Left lung (tissue), 10 donors: ENCODE results near the gene CDC37. TPM values are rescaled to one million over a fixed set of nuclear protein-coding genes. Genes with fewer than 3 reads are reported as not detected.

Source experiments
- ATAC-seq: fragments of 200-7000 bp; cut with Tn5 transposase; one replicate; pipeline ENCODE4 v1.9.1; 2020; ENCODE audit warnings: moderate library complexity
- DNase-seq, 4 donors: peaks; one replicate each; pipeline ENCODE4 v3.0.0-alpha.2; 2013 to 2020
- H3K27ac ChIP-seq, 2 donors: fragments of 200-600 bp; sonication (generic) in 1 of 2; one replicate each; pipeline versions ENCODE4 v1.5.0 to v1.8.0; 2020 to 2021
- H3K27me3 ChIP-seq, 2 donors: fragments of 200-600 bp; sonication (generic) in 1 of 2; one replicate each; pipeline versions ENCODE4 v1.5.0 to v1.8.0; 2020 to 2021
- H3K36me3 ChIP-seq, 2 donors: fragments of 200-600 bp; sonication (generic) in 1 of 2; one replicate each; pipeline versions ENCODE4 v1.5.0 to v1.8.0; 2020 to 2021
- H3K4me1 ChIP-seq, 2 donors: fragments of 200-600 bp; one replicate each; pipeline ENCODE4 v1.8.0; 2021
- H3K4me3 ChIP-seq, 2 donors: fragments of 200-600 bp; sonication (generic) in 1 of 2; one replicate each; pipeline versions ENCODE4 v1.5.0 to v1.8.0; 2020 to 2021; ENCODE audit warnings: mild to moderate bottlenecking in 1 of 2
- H3K9me3 ChIP-seq, 2 donors: fragments of 200-600 bp; sonication (generic) in 1 of 2; one replicate each; pipeline versions ENCODE4 v1.5.0 to v1.8.0; 2020 to 2021
- intact Hi-C, 2 donors: fragments of 100-400 bp; cut with DNase I; formaldehyde crosslinking; loops; one replicate each; pipeline versions ENCODE4 v1.11.2 to v1.14.2; 2022
- polyA plus RNA-seq, 6 donors: library from polyadenylated mRNA; unstranded; fragments of 120-200 nt; gene quantifications; one replicate each; pipeline ENCODE4 v1.2.1, GENCODE V29; 2013; ENCODE audit not compliant: insufficient read length in 6 of 6
- total RNA-seq, 2 donors: library from RNA; stranded (reverse); fragmentation: NEBNext Ultra II Directional; extraction: Animal tissue kit (Norgen Biotek cat#: 25700); gene quantifications; one replicate each; pipeline ENCODE4 v1.2.1, GENCODE V29; 2021
- TF ChIP-seq, protein P1 (sequence below), 2 donors: fragments of 200-600 bp; sonication (generic) in 1 of 2; IDR thresholded peaks; one replicate each; pipeline versions ENCODE4 v1.5.0 to v1.8.0; 2021; ENCODE audit warnings: antibody characterized with exemption in 2 of 2
- donor health status: DM: no; HTN: yes; CAD: no.
- donor health status: DM: no; HTN: no; CAD: no.

CDC37 gene
- total and polyA plus RNA-seq, 8 donors = 120 to 198 (median 169) TPM

DNA sequence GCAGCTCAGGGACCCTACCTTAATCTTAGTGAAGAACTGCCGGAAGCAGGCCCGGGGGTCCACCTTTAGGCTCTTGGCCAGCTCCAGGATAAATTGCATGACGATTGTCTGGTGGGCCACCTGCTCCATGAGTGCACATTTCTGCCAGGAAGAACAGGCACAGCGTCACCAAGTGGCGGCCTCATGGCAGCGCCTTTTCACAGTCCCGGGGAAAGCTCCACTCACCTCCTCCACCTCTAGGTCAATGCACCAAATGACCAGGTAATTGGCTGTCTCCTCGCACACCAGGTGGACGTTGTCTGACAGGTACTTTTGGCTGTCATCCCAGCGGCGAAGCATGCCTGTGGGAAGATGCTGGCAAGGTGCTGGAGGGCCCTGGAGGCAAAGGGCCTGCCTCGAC, 8.3 kb downstream of the CDC37 start:
- TF ChIP-seq, protein P1, sequence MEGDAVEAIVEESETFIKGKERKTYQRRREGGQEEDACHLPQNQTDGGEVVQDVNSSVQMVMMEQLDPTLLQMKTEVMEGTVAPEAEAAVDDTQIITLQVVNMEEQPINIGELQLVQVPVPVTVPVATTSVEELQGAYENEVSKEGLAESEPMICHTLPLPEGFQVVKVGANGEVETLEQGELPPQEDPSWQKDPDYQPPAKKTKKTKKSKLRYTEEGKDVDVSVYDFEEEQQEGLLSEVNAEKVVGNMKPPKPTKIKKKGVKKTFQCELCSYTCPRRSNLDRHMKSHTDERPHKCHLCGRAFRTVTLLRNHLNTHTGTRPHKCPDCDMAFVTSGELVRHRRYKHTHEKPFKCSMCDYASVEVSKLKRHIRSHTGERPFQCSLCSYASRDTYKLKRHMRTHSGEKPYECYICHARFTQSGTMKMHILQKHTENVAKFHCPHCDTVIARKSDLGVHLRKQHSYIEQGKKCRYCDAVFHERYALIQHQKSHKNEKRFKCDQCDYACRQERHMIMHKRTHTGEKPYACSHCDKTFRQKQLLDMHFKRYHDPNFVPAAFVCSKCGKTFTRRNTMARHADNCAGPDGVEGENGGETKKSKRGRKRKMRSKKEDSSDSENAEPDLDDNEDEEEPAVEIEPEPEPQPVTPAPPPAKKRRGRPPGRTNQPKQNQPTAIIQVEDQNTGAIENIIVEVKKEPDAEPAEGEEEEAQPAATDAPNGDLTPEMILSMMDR (IDR thresholded peaks at IDR 0.05) = no peak
- DNase-seq = no peak
- intact Hi-C loops = no loop called here
- Histone ChIP-seq H3K36me3 (peaks cover 0 to 87% of the 10 kb centered on the region in 2 donors), H3K27me3 (no peaks in the 10 kb centered on the region), H3K27ac (no peak overlapping the region), H3K4me3 (no peak overlapping the region), H3K9me3 (no peaks in the 10 kb centered on the region), H3K4me1 (peaks cover 0 to 28% of the 10 kb centered on the region in 2 donors)
- ATAC-seq = no peak

DNA sequence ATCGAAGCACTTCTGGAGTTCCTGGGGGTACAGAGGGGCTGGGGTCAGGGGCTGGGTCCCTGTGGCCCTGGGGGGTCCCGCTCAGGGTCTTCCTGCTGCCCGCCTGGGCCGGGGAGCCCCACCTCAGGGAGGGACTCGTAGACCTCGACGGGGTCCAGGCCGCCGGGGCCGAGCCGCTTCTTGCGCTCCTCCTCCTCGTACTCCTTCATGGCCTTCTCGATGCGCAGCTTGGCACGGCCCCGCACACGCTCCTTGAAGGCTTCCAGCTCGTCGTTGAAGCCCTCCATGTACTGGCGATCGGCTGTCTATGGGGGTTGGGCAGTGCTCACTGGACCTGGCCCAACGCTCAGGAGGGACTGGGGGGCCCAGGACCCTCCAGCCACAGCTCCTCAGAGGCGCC, 10.2 kb downstream of the CDC37 start:
- Histone ChIP-seq H3K27ac (no peak overlapping the region), H3K4me1 (peaks cover 5 to 26% of the 10 kb centered on the region in 2 donors), H3K9me3 (no peaks in the 10 kb centered on the region), H3K4me3 (no peak overlapping the region), H3K27me3 (no peaks in the 10 kb centered on the region), H3K36me3 (peaks cover 0 to 74% of the 10 kb centered on the region in 2 donors)
- DNase-seq (no peak), ATAC-seq (no peak)
- TF ChIP-seq, protein P1 (IDR thresholded peaks at IDR 0.05) = no peak
- intact Hi-C loops = loop anchor here in 1 of 2 donors (5.0 kb wide), 2 partner anchors 121 to 136 kb away; partner anchors contain the start of gene ICAM1

DNA sequence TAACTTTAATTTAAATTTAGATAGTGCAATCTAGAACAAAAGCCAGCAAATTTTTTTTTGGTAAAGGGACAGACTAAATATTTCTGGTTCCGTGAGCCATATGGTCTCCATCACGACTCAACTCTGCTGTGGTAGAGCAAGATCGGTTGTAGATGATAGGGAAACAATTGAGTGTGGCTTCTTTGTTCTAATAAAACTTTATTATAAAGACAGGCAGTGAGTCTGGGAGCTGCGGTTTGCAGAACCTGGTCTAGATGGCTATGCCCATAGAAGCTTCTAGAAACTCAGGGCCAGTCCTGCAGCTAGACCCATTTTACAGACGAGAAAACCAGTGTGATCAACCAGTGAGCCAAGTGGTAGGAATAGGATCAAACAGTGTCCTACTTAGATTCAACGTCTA, 11.2 kb downstream of the CDC37 start:
- no peaks in the 10 kb centered on the region for H3K27me3 ChIP-seq
- TF ChIP-seq, protein P1 (IDR thresholded peaks at IDR 0.05) = no peak
- intact Hi-C loops = loop anchor here in 1 of 2 donors (5.0 kb wide), 2 partner anchors 120 to 135 kb away; partner anchors contain the start of gene ICAM1
- no peak overlapping the region for H3K27ac ChIP-seq
- H3K4me3 ChIP-seq = no peak overlapping the region
- DNase-seq (no peak), ATAC-seq (no peak)
- H3K9me3 ChIP-seq = no peaks in the 10 kb centered on the region
- H3K4me1 ChIP-seq = peaks cover 5 to 21% of the 10 kb centered on the region in 2 donors
- peaks cover 0 to 68% of the 10 kb centered on the region in 2 donors for H3K36me3 ChIP-seq

DNA sequence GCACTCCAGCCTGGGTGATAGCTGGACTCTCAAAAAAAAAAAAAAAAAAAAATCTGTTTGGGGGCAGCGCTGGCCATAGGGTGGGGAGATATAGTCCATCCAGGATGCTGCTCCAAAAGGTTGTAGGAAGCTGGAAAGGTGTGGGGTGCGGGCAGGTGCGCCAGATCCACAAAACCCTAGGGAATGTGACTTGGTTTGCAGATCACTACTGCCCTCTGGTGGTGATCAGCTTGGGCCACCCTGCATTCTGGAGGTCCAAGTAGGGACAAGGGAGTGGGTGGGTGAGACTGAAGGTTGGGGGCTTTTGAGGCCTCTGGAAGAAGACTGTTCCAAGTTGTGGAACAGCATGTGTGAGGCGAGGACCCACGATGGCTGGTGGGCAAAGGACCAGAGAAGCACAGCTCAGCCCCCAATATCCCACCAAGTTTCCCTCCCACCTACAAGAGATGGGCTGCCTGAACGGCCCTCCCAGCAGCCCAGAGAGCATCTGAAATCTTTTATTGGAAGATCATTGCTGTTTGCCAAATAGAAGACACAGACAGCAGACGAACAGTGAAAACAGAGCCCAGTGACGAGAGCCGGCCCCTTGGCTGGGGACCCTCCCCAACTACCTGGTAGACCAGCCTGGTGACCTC, 12.6 kb downstream of the CDC37 start:
- peaks cover 5 to 21% of the 10 kb centered on the region in 2 donors for H3K4me1 ChIP-seq
- peak in 3 of 4 donors; percentile 65 to 82 (median 76) for DNase-seq
- no peaks in the 10 kb centered on the region for H3K27me3 ChIP-seq
- ATAC-seq = peak; percentile 86
- intact Hi-C loops = loop anchor here in 1 of 2 donors (5.0 kb wide), 2 partner anchors 118 to 133 kb away; partner anchors contain the start of gene ICAM1
- peaks cover 0 to 56% of the 10 kb centered on the region in 2 donors for H3K36me3 ChIP-seq
- TF ChIP-seq, protein P1 (IDR thresholded peaks at IDR 0.05) = peak; percentile 84 to 89
- no peak overlapping the region for H3K27ac ChIP-seq
- no peak overlapping the region for H3K4me3 ChIP-seq
- H3K9me3 ChIP-seq = no peaks in the 10 kb centered on the region

DNA sequence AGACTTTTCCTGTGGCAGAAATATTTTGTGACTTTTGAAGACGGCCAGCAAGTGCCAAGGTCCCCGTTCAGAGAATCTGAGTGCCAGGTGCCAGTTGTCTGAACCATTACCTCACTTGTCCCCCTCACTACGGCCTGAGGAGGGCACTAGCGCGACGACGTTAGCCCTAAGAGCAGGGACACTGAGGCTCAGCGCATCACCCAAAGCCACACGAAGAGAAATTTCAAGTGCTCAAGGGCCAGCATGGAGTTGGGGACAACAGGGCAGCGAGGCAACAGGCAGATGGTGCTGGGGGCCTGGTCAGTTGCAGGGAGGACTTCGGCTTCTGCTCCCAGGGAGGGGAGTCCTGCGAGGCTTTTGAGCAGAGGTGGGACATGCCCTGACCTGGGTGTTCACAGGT, 13.5 kb downstream of the CDC37 start:
- H3K4me1 ChIP-seq = peaks cover 5 to 21% of the 10 kb centered on the region in 2 donors
- intact Hi-C loops = loop anchor here in 1 of 2 donors (5.0 kb wide), 2 partner anchors 118 to 133 kb away; partner anchors contain the start of gene ICAM1
- peak; percentile 17 for ATAC-seq
- H3K36me3 ChIP-seq = peaks cover 0 to 47% of the 10 kb centered on the region in 2 donors
- no peaks in the 10 kb centered on the region for H3K9me3 ChIP-seq
- H3K27me3 ChIP-seq = no peaks in the 10 kb centered on the region
- TF ChIP-seq, protein P1 (IDR thresholded peaks at IDR 0.05) = no peak
- no peak for DNase-seq
- H3K4me3 ChIP-seq = no peak overlapping the region
- H3K27ac ChIP-seq = peak overlapping the region in 1 of 2 donors; percentile 8
